Measurements from ENCODE around the gene ENO1. TPM values are rescaled to one million over a fixed set of nuclear protein-coding genes. Genes with fewer than 3 reads are reported as not detected.
A peak's percentile ranks its signal among the peaks of the same experiment; 100 is the strongest.

Gene ENO1
- total and polyA plus RNA-seq, 9 of the 15 experiments (the other 6 are each of a cell fraction or from before 2014, with no cell fraction given) = 2,249 to 7,472 (median 2,868) TPM

- Histone ChIP-seq H3K79me2 (ENCODE audit: control insufficient read depth, insufficient read depth, low read length) (peaks cover 100% of the 10 kb centered on the region), H3K27ac (ENCODE audit: extremely low read depth, low read depth, low read length) (peak overlapping the region; percentile 74), H2AFZ (ENCODE audit: low read depth, low read length) (no peak overlapping the region), H3K27me3 (ENCODE audit: control insufficient read depth in 2 of 2, insufficient read depth in 2 of 2, low read length in 2 of 2) (no peaks in the 10 kb centered on the region), H3K9me1 (ENCODE audit: control insufficient read depth, insufficient read depth, low read length) (peaks cover 9% of the 10 kb centered on the region), H3K9ac (ENCODE audit: insufficient read depth in 1 of 2, low read depth in 2 of 2, low read length in 2 of 2) (peak overlapping the region; percentile 61 to 99; a peak in 3 of 4 replicates), H3K4me3 (peak overlapping the region; percentile 82), H3K9me3 (replicated peaks; ENCODE audit: control insufficient read depth, insufficient read depth, low read depth, low read length) (no peaks in the 10 kb centered on the region), H3K4me2 (ENCODE audit: insufficient read depth, low read length) (peak overlapping the region; percentile 98), H3K4me1 (replicated peaks in 1 of 2; ENCODE audit: control insufficient read depth in 2 of 2, insufficient read depth in 2 of 2, low read length in 2 of 2) (peaks cover 20 to 29% of the 10 kb centered on the region in 2 experiments; a peak in 4 of 5 replicates), H3K36me3 (ENCODE audit: control insufficient read depth, insufficient read depth, low read length) (peaks cover 91% of the 10 kb centered on the region), H4K20me1 (replicated peaks; ENCODE audit: control insufficient read depth, insufficient read depth, low read length) (peaks cover 70% of the 10 kb centered on the region)
- 27% methylated on average over 5 of the region's 5 CpGs for WGBS (ENCODE audit: insufficient coverage, low coverage, missing lambda C conversion rate)
- BruUV-seq (replicated peaks) = no TSS peak
- peak; percentile 64 for ATAC-seq
- ChIA-PET POLR2A (interaction anchor here (1.0 to 9.5 kb wide), 2 partner anchors 10 to 34 kb away, joined by 4 to 219 read pairs; no protein-coding TSS in a partner anchor), CTCF (ENCODE audit: low intra/inter-chr PET ratio) (interaction anchor here (2.2 kb wide), 1 partner anchor 114 kb away, joined by 11 read pairs; no protein-coding TSS in a partner anchor)
- peak; percentile 95 for FAIRE-seq
- DNase-seq (ENCODE audit: extremely low read depth in 1 of 4, low spot score in 3 of 4) = peak; percentile 80 to 92 (median 84)
- in situ Hi-C loops (cut with MboI) = no loop called here
- intact Hi-C loops (cut with micrococcal nuclease) = no loop called here
- TF ChIP-seq CREB1 (IDR thresholded peaks at IDR 0.05) (no peak), CREB1 (CRISPR knock-in tag; IDR thresholded peaks at IDR 0.05) (peak; percentile 37; the same call in 1 of the 2 replicates), MECOM (CRISPR knock-in tag; IDR thresholded peaks at IDR 0.05) (no peak), KDM5B (IDR thresholded peaks at IDR 0.05; ENCODE audit: insufficient replicate concordance, low read depth, low read length) (peak; percentile 10), MEF2D (tag; conservative IDR thresholded peaks at IDR 0.05; ENCODE audit: low read depth) (no peak), MBD2 (IDR thresholded peaks at IDR 0.05; ENCODE audit: borderline replicate concordance, low read depth) (0 out of 2 replicates have a peak, but pooled peaks have one; percentile 34), SIRT6 (IDR thresholded peaks at IDR 0.05; ENCODE audit: low read depth, low read length) (no peak), CREB3L1 (IDR thresholded peaks at IDR 0.05; ENCODE audit: borderline replicate concordance, low read depth) (peak; percentile 69; the same call in 1 of the 2 replicates), PHF20 (IDR thresholded peaks at IDR 0.05; ENCODE audit: partially characterized antibody) (no peak), SETDB1 (IDR thresholded peaks at IDR 0.05; ENCODE audit: low read length) (no peak), FOXK1 (CRISPR knock-in tag; IDR thresholded peaks at IDR 0.05; ENCODE audit: borderline replicate concordance) (0 out of 2 replicates have a peak, but pooled peaks have one; percentile 72), SRSF1 (IDR thresholded peaks at IDR 0.05; ENCODE audit: low read depth, low read length) (no peak), BDP1 (IDR thresholded peaks at IDR 0.05; ENCODE audit: insufficient read depth, insufficient read length) (no peak), MLLT1 (IDR thresholded peaks at IDR 0.05) (no peak), ZFP30 (CRISPR knock-in tag; IDR thresholded peaks at IDR 0.05; ENCODE audit: borderline replicate concordance) (no peak), HDAC2 (IDR thresholded peaks at IDR 0.05) (peak; percentile 40; the same call in 1 of the 2 replicates)
Observed at GRCh38 chr1:8873506-8874229, 4.8 kb downstream of the ENO1 start.
